NCI-H69 (cell line): ENCODE results near the gene PSG4.
"Not testable (repeated sequence)": the region's sequence is repeated elsewhere in the genome, so short reads cannot be mapped to it uniquely, and the experiment has no call there.

ENCODE experiments used
- DNase-seq: peaks from one replicate; lab custom pipeline; 2025; lab: John Stamatoyannopoulos, UW

PSG4 gene

GRCh38 chr19:43198686-43199419 is 6.6 kb downstream of the PSG4 start:
- peak; percentile 6 for DNase-seq

- not testable (repeated sequence) for DNase-seq
These were observed 7.6 kb downstream of the PSG4 start for GRCh38 chr19:43197666-43198397.

GRCh38 chr19:43194397-43194796 is 11.0 kb downstream of the PSG4 start:
- not testable (repeated sequence) for DNase-seq

GRCh38 chr19:43192381-43193155 is 12.9 kb downstream of the PSG4 start:
- DNase-seq, result not testable (repeated sequence)

- DNase-seq, result peak; percentile 6
These were observed 17.3 kb downstream of the PSG4 start for GRCh38 chr19:43188092-43188491.

GRCh38 chr19:43186311-43186935 is 19.0 kb downstream of the PSG4 start, which contains the start of gene PSG5:
Gene PSG5 (minus strand): TSS chr19:43186536. CDS start chr19:43186405, 131 bp downstream.
- DNase-seq, result not testable (repeated sequence)

GRCh38 chr19:43181869-43182771 is 23.3 kb downstream of the PSG4 start:
- not testable (repeated sequence) for DNase-seq

GRCh38 chr19:43179569-43180147 is 25.8 kb downstream of the PSG4 start:
- DNase-seq, result not testable (repeated sequence)

- not testable (repeated sequence) for DNase-seq
These were observed 26.9 kb downstream of the PSG4 start for GRCh38 chr19:43178577-43178976.

GRCh38 chr19:43165906-43166305 is 39.5 kb downstream of the PSG4 start:
- DNase-seq, result not testable (repeated sequence)

- not testable (repeated sequence) for DNase-seq
These were observed 42.3 kb downstream of the PSG4 start for GRCh38 chr19:43163135-43163534.

GRCh38 chr19:43162261-43162660 is 43.2 kb downstream of the PSG4 start:
- not testable (repeated sequence) for DNase-seq

- DNase-seq, result no peak
These were observed 53.2 kb downstream of the PSG4 start for GRCh38 chr19:43152214-43152613.

- DNase-seq, result peak; percentile 77
These were observed 55.6 kb downstream of the PSG4 start for GRCh38 chr19:43149788-43150187.

- no peak for DNase-seq
These were observed 57.2 kb downstream of the PSG4 start for GRCh38 chr19:43148233-43148632.
